HL-60/S4 treated with retinoic acid at 250 ng/mL for 4 days and 3 days (cell line): Measurements from ENCODE around the gene ADAM8.

Experiments
- in situ Hi-C: fragments of 300-500 bp; cut with MboI; formaldehyde crosslinking; loops from 2 replicates; pipeline ENCODE4 v1.7.0; 2022; ENCODE audit warnings: low sequenced_read_pairs

The ADAM8 gene

DNA sequence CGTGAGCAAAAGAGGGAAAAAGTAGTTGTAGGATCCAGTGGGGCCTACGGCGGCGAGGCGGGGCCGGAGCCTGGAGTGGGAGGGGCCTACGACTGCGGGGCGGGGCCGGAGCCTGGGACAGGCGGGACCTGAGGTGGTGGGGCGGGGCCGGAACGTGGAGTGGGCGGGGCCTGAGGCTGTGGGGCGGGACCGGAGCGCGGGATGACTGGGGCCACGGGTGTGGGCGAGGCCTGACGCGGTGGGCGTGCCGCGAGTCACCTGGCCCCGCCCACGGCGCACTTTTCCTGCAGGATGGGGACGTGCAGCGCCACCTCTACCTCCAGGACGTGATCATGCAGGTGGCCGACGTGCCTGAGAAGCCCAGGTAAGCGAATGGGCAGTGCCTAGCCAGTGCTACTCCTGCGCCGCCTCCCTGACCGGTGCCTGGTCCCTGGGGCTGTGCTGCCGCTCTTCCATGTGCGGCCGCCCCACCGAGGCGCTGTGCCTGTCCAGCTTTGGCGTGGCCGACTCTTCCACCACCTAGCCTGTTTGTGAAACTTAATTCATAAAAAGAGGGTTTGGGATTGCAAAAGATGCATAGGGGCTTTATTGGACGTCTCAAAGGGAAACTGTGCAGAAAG is 32.5 kb upstream of the ADAM8 start:
- in situ Hi-C loops = loop anchor here (10.0 kb wide), 1 partner anchor 164 kb away; no protein-coding TSS in a partner anchor

GRCh38 chr10:133308421-133309099 is 31.9 kb upstream of the ADAM8 start, which contains the start of the genes TUBGCP2 and ZNF511:
Gene TUBGCP2 (minus strand): TSS chr10:133308872. CDS start chr10:133302941, 5,931 bp downstream.
Gene ZNF511 (plus strand): TSS chr10:133308914. CDS start chr10:133308944, 30 bp downstream.
- in situ Hi-C loops = loop anchor here (10.0 kb wide), 1 partner anchor 164 kb away; no protein-coding TSS in a partner anchor

DNA sequence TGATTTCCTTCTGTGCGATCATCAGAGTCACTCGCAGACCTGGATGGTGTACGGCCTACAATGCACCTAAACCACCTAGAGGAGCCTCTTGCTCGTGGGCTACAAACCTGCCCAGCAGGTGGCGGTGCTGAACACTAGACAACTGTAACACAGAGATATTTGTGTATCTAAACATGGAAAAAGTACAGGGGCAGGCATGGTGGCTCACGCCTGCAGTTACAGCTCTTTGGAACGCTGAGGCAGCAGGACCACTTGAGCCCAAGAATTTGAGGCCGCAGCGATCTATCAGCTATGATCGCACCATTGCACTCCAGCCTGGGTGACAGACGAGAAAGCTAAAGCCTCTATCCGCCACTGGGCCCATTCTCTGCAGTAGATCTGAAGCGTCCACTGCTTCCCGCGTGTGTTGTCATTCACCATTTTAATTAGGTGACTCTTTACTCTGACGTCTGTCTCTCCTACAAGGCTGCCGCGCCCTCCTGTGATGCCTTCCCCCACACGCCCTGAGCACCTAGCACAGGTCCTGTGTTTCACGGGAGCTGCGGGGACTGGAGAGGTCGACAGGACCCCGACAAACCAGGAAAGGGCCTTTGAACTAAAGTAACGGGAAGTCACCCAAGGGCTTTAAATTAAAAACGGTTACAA is 31.2 kb upstream of the ADAM8 start:
- in situ Hi-C loops = loop anchor here (10.0 kb wide), 1 partner anchor 163 kb away; no protein-coding TSS in a partner anchor

DNA sequence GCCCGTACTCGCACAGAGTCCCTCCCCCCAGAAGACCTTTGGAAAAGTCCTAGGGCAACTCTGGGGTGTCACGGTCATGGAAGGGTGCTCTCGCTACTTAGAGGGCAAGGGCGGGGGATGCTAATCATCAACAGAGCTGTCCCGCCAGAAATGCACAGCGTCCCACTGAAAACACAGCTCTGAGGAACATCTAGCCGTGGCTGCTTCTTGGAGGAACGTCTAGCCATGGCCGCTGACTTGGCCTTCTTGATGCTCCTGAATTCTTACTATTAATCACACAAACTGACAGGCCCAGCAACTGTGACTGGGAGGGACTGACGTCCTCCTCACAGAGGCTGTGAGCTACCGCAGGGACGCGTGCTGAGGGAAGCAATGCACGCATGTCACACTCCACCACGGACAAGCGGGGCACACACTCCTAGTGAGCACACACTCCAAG is 30.3 kb upstream of the ADAM8 start:
- in situ Hi-C loops = loop anchor here (10.0 kb wide), 1 partner anchor 162 kb away; no protein-coding TSS in a partner anchor

GRCh38 chr10:133306097-133306476 is 29.4 kb upstream of the ADAM8 start:
- in situ Hi-C loops = loop anchor here (10.0 kb wide), 1 partner anchor 161 kb away; no protein-coding TSS in a partner anchor

DNA sequence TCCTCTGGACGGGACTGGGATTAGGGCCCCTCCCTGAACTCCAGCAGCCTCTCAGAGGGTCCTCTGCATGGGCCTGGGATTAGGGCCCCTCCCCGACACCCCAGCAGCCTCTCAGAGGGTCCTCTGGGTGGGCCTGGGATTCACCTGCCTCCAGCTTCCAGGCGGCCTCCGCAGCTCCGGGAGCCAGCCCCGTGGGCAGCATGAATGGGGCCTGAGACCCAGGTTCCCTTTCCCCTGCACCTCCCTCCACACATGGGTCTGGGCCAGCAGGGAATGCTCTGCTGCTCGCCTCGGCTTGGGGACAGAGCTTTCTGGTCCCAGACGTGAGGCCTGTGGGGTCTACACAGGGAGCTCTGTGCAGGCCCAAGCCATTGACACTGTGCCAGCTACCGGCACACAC is 26.5 kb upstream of the ADAM8 start:
- in situ Hi-C loops = loop anchor here (10.0 kb wide), 1 partner anchor 158 kb away; no protein-coding TSS in a partner anchor

DNA sequence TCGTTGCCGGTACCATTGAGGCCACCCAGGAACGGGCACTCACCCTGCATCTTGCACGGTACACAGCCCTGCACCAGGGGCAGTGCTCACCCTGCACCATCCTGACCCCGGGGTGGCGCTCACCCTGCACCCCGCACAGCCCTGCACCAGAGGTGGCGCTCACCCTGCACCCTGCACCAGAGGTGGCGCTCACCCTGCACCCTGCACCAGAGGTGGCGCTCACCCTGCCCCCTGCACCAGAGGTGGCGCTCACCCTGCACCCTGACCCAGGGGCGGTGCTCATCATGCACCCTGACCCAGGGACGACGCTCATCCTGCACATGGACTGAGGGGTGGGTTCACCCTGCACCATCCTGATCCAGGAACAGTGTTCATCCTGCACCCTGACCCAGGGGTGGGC is 25.6 kb upstream of the ADAM8 start:
- in situ Hi-C loops = loop anchor here (10.0 kb wide), 1 partner anchor 157 kb away; no protein-coding TSS in a partner anchor

DNA sequence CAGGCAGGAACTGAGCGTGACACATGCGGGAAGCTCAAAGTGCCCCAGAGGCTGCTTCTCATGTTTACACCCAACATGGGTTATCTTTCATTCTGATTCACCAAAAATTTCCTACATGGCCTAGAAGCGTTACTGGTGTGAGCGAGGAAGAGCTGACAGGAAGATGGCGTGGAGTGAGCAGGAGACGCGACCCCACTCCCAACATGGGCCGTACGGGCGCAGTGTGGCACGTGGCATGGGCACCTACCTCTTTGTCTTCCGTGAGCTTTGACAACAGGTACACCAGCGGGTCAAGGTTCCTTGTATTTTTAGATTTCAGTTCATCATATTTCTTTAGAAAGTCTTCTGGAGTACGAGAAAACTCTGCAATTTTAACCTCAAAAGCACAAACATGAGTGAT is 23.1 kb upstream of the ADAM8 start:
- in situ Hi-C loops = loop anchor here (10.0 kb wide), 1 partner anchor 155 kb away; no protein-coding TSS in a partner anchor

GRCh38 chr10:133299224-133299623 is 22.6 kb upstream of the ADAM8 start:
- in situ Hi-C loops = no loop called here

DNA sequence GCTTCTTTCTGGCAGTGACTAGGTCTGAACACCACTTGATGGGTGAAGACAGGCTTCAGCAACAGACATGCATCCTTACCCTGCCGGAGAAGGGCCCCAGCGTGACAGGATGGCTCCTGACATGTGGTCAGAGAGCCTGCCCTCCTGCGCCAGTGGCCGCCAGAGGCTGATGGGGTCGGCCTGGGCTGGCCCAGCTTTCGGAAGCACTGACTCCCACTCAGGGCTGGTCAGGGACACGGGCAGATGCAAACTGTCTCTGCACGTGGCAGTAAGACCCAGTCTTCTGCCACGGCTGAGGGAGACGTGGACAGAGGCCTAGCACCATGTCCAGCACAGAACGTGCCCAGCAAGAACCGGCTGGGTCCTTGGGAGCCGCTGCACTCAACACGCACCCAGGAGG is 21.8 kb upstream of the ADAM8 start:
- in situ Hi-C loops = no loop called here

GRCh38 chr10:133297504-133297903 is 20.8 kb upstream of the ADAM8 start:
- in situ Hi-C loops = no loop called here

- in situ Hi-C loops = no loop called here
Measured at GRCh38 chr10:133295426-133296320, 19.0 kb upstream of the ADAM8 start.

GRCh38 chr10:133294189-133294588 is 17.5 kb upstream of the ADAM8 start:
- in situ Hi-C loops = no loop called here

DNA sequence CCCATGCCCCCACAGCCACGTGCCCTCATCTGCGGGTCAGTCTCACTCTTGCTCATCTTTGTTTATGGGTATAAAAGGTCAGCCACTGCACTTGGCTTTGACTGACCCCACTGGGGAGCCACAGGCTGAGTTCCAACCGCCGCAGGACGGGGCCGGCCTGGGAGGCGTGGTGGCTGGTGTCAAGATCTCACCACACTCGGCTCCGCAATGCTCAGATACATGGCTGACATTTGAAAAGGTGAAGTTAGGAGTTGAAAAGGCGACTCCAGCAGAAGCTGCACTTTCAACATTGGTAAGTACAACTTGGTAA is 17.1 kb upstream of the ADAM8 start:
- in situ Hi-C loops = no loop called here

DNA sequence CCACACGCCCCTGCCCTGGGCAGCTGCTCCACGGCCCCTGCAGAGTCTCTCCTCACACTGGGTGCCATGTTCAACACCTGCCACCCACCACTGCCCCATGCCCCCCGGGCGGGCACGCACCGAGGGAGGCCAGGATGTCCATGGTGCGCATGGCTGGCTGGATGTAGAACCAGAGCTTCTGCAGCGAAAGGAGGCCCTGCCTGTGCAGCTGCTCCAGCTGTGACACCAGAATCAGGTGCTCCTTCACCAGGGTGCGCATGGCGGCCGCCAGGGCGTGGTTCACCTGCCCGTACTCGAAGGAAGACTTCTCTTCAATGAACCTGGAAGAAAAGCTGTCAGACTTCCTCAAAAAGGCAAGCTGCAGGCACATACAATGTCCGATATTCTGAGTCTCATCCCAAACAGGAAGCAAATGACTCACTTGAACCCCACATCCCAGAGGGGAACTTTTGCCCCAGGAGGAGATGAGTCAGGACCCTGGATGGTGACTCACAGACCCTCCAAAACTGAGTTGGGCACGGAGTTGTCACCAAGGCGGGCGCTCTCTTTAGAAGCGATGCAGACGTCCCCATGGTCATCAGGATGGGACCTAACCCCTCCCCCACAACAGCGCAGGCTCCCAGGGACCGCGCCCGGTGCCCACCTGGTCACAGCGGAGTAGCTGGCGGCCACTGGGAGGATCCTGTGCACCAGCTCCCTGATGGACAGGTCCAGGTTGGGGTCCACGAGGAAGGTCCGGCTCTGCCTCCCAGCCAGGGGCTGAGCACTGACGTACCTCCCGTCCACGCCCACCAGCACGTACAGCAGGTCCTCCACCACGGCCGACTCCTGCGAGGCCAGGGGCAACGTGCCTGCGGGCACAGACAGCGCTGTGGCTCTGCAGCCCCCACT is 16.5 kb upstream of the ADAM8 start:
- in situ Hi-C loops = no loop called here

DNA sequence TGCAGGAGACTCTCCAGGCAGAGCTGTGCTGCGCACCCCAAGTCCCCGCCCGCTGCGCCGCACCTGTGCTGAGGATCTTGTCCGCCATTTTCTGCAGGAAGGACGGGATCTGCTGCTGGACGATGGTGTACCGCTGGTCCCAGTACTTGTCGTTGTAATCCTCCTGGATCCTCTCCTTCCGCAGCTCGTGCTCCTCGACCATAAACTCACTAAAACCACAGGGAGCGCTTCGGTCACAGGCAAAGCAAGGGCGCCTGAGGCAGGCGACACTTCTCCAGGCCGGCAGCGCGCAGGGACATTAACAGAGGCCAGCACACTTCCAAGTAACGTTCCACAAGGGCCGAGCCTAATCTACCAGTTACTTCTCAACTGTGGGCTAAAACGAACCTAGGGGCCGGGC is 13.1 kb upstream of the ADAM8 start:
- in situ Hi-C loops = no loop called here

DNA sequence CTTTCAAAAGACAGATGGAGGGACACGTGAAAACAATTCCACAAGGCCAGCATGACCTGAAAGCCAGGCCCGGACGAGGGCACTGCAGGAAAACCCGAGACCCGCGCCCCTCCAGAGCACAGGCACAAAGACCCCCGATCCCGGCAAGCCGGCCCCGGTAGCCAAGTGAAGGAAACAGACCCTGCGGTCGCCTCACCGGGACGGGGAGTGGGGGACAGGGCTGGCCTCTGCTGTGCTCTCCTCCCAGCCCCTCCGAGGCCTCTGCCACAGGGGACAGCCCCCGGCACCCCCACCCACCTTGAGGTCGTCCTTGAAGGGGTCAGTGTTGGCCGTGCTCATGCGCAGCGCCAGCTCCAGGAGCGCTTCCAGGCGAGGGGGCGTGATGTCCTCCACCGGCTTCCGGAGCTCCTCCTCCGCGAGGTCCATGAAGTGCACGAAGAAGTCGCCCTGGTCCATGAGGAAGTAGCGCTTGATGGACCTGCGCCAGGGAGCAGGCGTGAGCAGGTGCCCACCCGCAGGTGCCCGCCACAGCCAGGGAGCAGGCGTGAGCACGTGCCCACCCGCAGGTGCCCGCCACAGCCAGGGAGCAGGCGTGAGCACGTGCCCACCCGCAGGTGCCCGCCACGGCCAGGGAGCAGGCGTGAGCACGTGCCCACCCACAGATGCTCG is 11.3 kb upstream of the ADAM8 start:
- in situ Hi-C loops = no loop called here

GRCh38 chr10:133286366-133286765 is 9.7 kb upstream of the ADAM8 start:
- in situ Hi-C loops = no loop called here

GRCh38 chr10:133285217-133285616 is 8.5 kb upstream of the ADAM8 start:
- in situ Hi-C loops = no loop called here
